Activated T-cell treated with anti-CD3 and anti-CD28 coated beads, Interleukin-2, amount 50 U/mL, for 4 hours (primary cell): ENCODE measurements around the gene MOBP. TPM values are rescaled to one million over a fixed set of nuclear protein-coding genes. Genes with fewer than 3 reads are reported as not detected.
A peak's percentile ranks its signal among the peaks of the same experiment; 100 is the strongest.
"Not testable (repeated sequence)": the region's sequence is repeated elsewhere in the genome, so short reads cannot be mapped to it uniquely, and the experiment has no call there.

Source experiments
- ATAC-seq, 2 donors: fragments of 200-7000 bp; cut with Tn5 transposase; one replicate each; pipeline ENCODE4 v1.10.0; 2021
- DNase-seq: peaks from one replicate; pipeline ENCODE4 v3.0.0-alpha.2; 2020
- H3K27me3 Mint-ChIP-seq: one replicate; pipeline ENCODE4 v1.8.0; 2021; ENCODE audit warnings: low read depth, mixed read lengths
- H3K36me3 Mint-ChIP-seq: one replicate; pipeline ENCODE4 v1.8.0; 2022; ENCODE audit warnings: mixed read lengths; ENCODE audit not compliant: insufficient read depth
- H3K4me1 Mint-ChIP-seq: one replicate; pipeline ENCODE4 v1.8.0; 2021; ENCODE audit warnings: low read depth, mixed read lengths
- H3K4me3 Mint-ChIP-seq: one replicate; pipeline ENCODE4 v1.8.0; 2021; ENCODE audit warnings: mild to moderate bottlenecking, moderate library complexity, mixed read lengths
- H3K9me3 Mint-ChIP-seq: one replicate; pipeline ENCODE4 v1.8.0; 2021; ENCODE audit warnings: mixed read lengths
- total RNA-seq, 3 donors: library from RNA; stranded (reverse); gene quantifications; one replicate each; pipeline ENCODE4 v1.2.1, GENCODE V29; 2021

The MOBP gene
- total RNA-seq, 3 donors from 2014 or later = not detected

GRCh38 chr3:39440316-39440715 lies 27.2 kb upstream of the MOBP start:
- Mint-ChIP-seq H3K4me3 (no peak overlapping the region), H3K9me3 (no peaks in the 10 kb centered on the region), H3K4me1 (no peaks in the 10 kb centered on the region), H3K36me3 (no peaks in the 10 kb centered on the region), H3K27me3 (no peaks in the 10 kb centered on the region)
- no peak for DNase-seq
- no peak for ATAC-seq

GRCh38 chr3:39443530-39443929 lies 23.9 kb upstream of the MOBP start:
- ATAC-seq (no peak), DNase-seq (no peak)
- Mint-ChIP-seq H3K36me3 (no peaks in the 10 kb centered on the region), H3K4me1 (no peaks in the 10 kb centered on the region), H3K4me3 (no peak overlapping the region), H3K9me3 (no peaks in the 10 kb centered on the region), H3K27me3 (no peaks in the 10 kb centered on the region)

- H3K36me3 Mint-ChIP-seq = no peaks in the 10 kb centered on the region
These were observed 21.6 kb upstream of the MOBP start for GRCh38 chr3:39445927-39446326.

DNA sequence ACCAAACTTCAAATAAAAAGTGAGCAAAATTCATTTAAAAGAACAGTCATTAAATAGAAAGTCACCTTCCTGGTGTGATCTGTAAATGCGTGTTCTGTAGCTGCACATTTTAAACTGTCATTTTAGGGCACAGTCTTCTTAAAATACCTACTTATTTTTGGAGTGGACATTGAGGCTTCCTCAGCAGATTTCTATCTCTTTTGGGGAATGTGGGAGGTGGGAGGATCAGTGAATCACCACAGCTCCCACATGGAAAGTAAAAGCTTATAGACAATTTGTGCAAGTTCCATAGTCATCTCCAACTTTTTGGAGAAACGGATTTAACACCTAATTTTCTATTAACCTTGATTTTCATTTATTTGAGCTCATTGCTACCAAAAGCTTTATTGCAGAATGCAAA lies 21.0 kb upstream of the MOBP start:
- no peak for ATAC-seq
- Mint-ChIP-seq H3K4me1 (no peaks in the 10 kb centered on the region), H3K4me3 (no peak overlapping the region), H3K9me3 (no peaks in the 10 kb centered on the region), H3K36me3 (no peaks in the 10 kb centered on the region), H3K27me3 (no peaks in the 10 kb centered on the region)
- no peak for DNase-seq

More at GRCh38 chr3:39445927-39446326, 21.6 kb upstream of the MOBP start:
- no peaks in the 10 kb centered on the region for H3K27me3 Mint-ChIP-seq
- no peaks in the 10 kb centered on the region for H3K9me3 Mint-ChIP-seq
- no peak overlapping the region for H3K4me3 Mint-ChIP-seq
- H3K4me1 Mint-ChIP-seq = no peaks in the 10 kb centered on the region
- no peak for ATAC-seq
- DNase-seq = no peak

- peaks cover 5% of the 10 kb centered on the region for H3K27me3 Mint-ChIP-seq
- peak; percentile 42 for DNase-seq
- H3K9me3 Mint-ChIP-seq = no peaks in the 10 kb centered on the region
- no peaks in the 10 kb centered on the region for H3K4me1 Mint-ChIP-seq
- H3K4me3 Mint-ChIP-seq = no peak overlapping the region
- no peaks in the 10 kb centered on the region for H3K36me3 Mint-ChIP-seq
- ATAC-seq = peak; percentile 87 to 88
These were observed 19.6 kb upstream of the MOBP start for GRCh38 chr3:39447637-39448483.

DNA sequence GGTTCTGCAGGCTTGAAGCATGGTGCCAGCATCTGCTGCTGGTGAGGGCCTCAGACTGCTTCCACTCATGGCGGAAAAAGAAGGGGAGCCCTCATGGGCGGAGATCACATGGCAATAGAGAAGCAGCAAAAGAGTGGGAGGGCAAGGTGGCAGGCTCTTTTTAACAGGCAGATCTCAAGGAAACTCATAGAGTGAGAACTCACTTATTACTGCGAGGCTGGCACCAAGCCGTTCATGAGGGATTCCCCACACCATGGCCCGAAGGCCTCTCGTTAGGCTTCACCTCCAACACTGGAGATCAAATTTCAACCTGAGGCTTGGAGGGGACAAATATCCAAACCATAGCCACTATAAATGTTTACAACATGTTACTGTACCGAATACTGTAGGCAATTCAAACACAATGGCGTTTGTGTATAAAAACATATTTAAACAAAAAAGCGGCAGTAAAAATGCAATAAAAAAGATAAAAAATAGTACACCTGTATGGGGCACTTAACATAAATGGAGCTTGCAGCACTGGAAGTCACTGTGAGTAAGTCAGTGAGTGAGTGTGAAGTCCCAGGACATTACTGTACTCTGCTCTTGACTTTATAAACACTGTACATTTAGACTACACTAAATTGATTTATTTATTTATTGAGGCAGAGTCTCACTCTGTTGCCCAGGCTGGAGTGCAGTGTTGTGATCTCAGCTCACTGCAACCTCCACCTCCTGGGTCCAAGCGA lies 18.8 kb upstream of the MOBP start:
- Mint-ChIP-seq H3K9me3 (no peaks in the 10 kb centered on the region), H3K4me1 (no peaks in the 10 kb centered on the region), H3K27me3 (peaks cover 7% of the 10 kb centered on the region), H3K4me3 (no peak overlapping the region), H3K36me3 (no peaks in the 10 kb centered on the region)
- no peak for DNase-seq
- ATAC-seq = no peak

DNA sequence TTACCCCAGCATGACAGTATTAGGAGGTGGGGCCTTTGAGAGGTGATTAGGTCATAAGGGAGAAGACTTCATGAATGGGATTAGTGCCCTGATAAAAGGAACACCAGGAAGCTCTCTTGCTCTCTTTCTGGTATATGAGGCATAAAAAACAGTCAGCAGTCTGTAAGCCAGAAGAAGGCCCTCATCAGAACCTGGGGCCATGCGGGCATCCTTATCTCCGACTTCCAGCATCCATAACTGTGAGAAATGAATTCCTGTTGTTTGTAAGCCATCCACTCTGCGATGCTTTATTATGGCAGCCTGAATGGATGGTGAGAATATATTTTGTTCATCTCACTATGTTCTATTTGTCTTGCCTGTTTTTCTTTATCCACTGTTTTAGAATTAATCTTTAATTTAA lies 17.7 kb upstream of the MOBP start:
- no peaks in the 10 kb centered on the region for H3K9me3 Mint-ChIP-seq
- no peak for ATAC-seq
- H3K36me3 Mint-ChIP-seq = no peaks in the 10 kb centered on the region
- peaks cover 9% of the 10 kb centered on the region for H3K27me3 Mint-ChIP-seq
- no peak for DNase-seq
- no peaks in the 10 kb centered on the region for H3K4me1 Mint-ChIP-seq
- no peak overlapping the region for H3K4me3 Mint-ChIP-seq

GRCh38 chr3:39453134-39453533 lies 14.3 kb upstream of the MOBP start:
- H3K4me1 Mint-ChIP-seq = no peaks in the 10 kb centered on the region
- ATAC-seq (no peak), DNase-seq (no peak)
- peaks cover 16% of the 10 kb centered on the region for H3K27me3 Mint-ChIP-seq
- H3K4me3 Mint-ChIP-seq = no peak overlapping the region
- H3K9me3 Mint-ChIP-seq = no peaks in the 10 kb centered on the region
- no peaks in the 10 kb centered on the region for H3K36me3 Mint-ChIP-seq

GRCh38 chr3:39453872-39454271 lies 13.6 kb upstream of the MOBP start:
- peaks cover 16% of the 10 kb centered on the region for H3K27me3 Mint-ChIP-seq
- not testable (repeated sequence) for ATAC-seq, H3K9me3 Mint-ChIP-seq, DNase-seq, H3K4me1 Mint-ChIP-seq, H3K36me3 Mint-ChIP-seq, H3K4me3 Mint-ChIP-seq

GRCh38 chr3:39454591-39455217 lies 12.8 kb upstream of the MOBP start:
- Mint-ChIP-seq H3K36me3 (no peaks in the 10 kb centered on the region), H3K4me1 (no peaks in the 10 kb centered on the region), H3K4me3 (no peak overlapping the region), H3K9me3 (no peaks in the 10 kb centered on the region), H3K27me3 (peaks cover 16% of the 10 kb centered on the region)
- DNase-seq (no peak), ATAC-seq (no peak)

DNA sequence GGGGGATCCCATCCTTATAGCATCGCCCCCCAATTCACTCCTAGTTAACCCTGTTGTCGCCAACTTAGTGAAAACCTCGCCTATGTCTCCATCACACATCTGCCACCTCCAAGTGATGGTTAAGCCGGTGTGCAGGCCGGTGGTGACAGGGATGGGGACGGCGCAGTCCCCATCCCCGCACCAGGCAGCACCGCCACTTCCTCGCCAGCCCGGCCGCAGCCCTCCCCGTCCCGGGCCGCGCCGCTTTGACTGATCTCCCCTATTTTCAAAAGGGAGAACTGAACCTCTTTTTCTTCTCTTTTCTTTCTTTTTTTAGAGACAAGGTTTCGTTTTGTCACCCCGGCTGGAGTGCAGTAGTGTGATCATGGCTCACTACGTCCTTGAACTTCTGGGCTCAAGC lies 11.3 kb upstream of the MOBP start:
- no peak for DNase-seq
- Mint-ChIP-seq H3K27me3 (peaks cover 21% of the 10 kb centered on the region), H3K36me3 (no peaks in the 10 kb centered on the region), H3K9me3 (no peaks in the 10 kb centered on the region), H3K4me1 (no peaks in the 10 kb centered on the region), H3K4me3 (no peak overlapping the region)
- no peak for ATAC-seq

DNA sequence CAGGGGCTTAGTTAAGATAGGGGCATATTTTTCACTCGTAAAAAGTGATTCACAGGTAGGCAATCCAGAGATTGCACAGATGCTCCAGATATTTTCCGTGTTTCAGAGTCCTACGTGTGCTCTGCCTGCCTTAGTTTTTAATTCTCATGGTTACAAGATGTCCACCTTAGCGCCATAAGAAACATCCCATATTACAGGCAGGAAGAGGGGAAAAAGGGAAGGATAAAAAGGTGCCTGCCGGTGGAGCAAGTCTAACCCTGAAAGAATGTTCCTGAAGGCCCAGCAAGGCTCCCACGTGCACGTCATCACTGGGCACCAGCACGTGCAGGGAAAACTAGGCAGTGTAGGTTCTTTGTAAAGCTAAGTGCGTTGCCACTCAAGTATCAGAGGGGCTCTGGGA lies 10.1 kb upstream of the MOBP start:
- no peak overlapping the region for H3K4me3 Mint-ChIP-seq
- H3K9me3 Mint-ChIP-seq = no peaks in the 10 kb centered on the region
- DNase-seq = no peak
- no peaks in the 10 kb centered on the region for H3K4me1 Mint-ChIP-seq
- no peaks in the 10 kb centered on the region for H3K36me3 Mint-ChIP-seq
- ATAC-seq = no peak
- H3K27me3 Mint-ChIP-seq = peaks cover 18% of the 10 kb centered on the region

DNA sequence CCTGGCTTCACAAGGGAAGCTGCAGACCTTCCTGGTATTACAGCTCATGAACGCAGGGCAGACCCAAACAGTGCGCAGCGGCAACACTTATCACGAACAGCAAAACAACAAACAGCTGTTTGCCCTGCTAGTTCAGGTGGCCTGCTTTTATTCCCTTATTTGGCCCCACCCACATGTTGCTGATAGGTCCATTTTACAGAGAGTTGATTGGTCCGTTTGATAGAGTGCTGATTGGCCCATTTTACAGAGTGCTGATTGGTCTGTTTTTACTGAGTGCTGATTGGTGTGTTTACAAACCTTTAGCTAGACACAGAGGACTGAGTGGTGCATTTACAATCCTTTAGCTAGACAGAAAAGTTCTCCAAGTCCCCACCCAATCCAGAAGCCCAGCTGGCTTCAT lies 8.9 kb upstream of the MOBP start:
- peaks cover 15% of the 10 kb centered on the region for H3K27me3 Mint-ChIP-seq
- H3K9me3 Mint-ChIP-seq, DNase-seq, ATAC-seq, H3K36me3 Mint-ChIP-seq, H3K4me3 Mint-ChIP-seq, H3K4me1 Mint-ChIP-seq: not testable (repeated sequence)

DNA sequence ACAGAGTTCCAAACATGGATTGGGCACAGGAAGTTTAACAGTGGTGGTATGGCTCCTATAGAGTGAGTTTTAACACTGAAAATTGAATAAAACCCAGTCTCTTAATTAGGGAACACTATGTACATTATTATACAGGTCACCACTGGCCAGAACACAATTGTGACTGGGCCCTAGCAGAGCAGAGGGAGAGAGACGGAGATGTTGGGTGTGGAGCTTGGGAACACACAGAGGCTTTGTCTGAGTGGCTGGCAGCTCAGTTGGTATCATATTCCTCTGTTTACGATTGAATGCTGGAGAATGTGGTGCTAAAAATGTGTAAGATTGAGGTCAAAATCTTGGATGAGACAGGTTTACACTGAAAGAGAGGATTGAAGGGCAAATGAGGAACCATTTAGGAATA lies 6.8 kb upstream of the MOBP start:
- no peak for DNase-seq
- peaks cover 10% of the 10 kb centered on the region for H3K27me3 Mint-ChIP-seq
- H3K4me3 Mint-ChIP-seq = no peak overlapping the region
- no peak for ATAC-seq
- H3K4me1 Mint-ChIP-seq = no peaks in the 10 kb centered on the region
- no peaks in the 10 kb centered on the region for H3K36me3 Mint-ChIP-seq
- H3K9me3 Mint-ChIP-seq = no peaks in the 10 kb centered on the region

DNA sequence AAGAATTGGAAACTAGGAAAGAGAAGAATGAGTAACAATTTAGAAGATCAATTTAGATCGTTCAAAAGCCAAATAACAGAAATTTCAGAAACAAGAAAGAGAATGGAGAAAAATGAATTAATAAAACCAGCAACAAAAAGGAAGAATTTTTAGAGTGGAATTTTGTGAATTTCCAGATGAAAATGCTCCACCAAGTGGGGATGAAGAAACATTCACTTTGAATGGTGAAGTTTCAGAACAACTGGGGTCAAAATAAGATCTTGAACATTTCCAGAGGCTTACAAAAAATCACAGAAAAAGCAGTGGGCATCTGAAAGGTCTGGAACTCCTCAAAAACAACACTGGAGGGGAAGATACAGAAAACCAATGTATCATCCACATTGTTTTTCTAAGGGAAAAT lies 4.2 kb upstream of the MOBP start:
- ATAC-seq = no peak
- DNase-seq = no peak
- Mint-ChIP-seq H3K27me3 (peaks cover 15% of the 10 kb centered on the region), H3K4me3 (no peak overlapping the region), H3K9me3 (no peaks in the 10 kb centered on the region), H3K4me1 (no peaks in the 10 kb centered on the region), H3K36me3 (no peaks in the 10 kb centered on the region)
